Neural progenitor cell (in vitro differentiated cells): ENCODE data around the gene GART. TPM values are rescaled to one million over a fixed set of nuclear protein-coding genes. Genes with fewer than 3 reads are reported as not detected.

Experiments used
- DNase-seq: peaks from one replicate; pipeline ENCODE4 v3.0.0-alpha.2; 2016; ENCODE audit warnings: low spot score
- H2AFZ ChIP-seq: fragments of 200-600 bp; sonication (generic); replicated peaks from 2 replicates; pipeline ENCODE4 v1.6.1; 2016; ENCODE audit warnings: antibody characterized with exemption
- H3F3A ChIP-seq: fragments of 200-600 bp; sonication (generic); 2 replicates; pipeline ENCODE4 v1.6.1; 2016; ENCODE audit warnings: antibody characterized with exemption, low read depth
- H3K27ac ChIP-seq: fragments of 200-600 bp; sonication (generic); 2 replicates; pipeline ENCODE4 v1.5.1; 2016; ENCODE audit warnings: mild to moderate bottlenecking
- H3K27me3 ChIP-seq: fragments of 200-600 bp; sonication (generic); 2 replicates; pipeline ENCODE4 v1.6.1; 2016; ENCODE audit warnings: mild to moderate bottlenecking, moderate library complexity
- H3K36me3 ChIP-seq: fragments of 200-600 bp; sonication (generic); 2 replicates; pipeline ENCODE4 v1.5.1; 2016
- H3K4me1 ChIP-seq: fragments of 200-600 bp; sonication (generic); 2 replicates; pipeline ENCODE4 v1.6.1; 2016; ENCODE audit warnings: mixed run types
- H3K4me2 ChIP-seq: fragments of 200-600 bp; sonication (generic); 2 replicates; pipeline ENCODE4 v1.6.1; 2016
- H3K4me3 ChIP-seq: fragments of 200-600 bp; sonication (generic); 2 replicates; pipeline ENCODE4 v1.5.1; 2016
- H3K79me2 ChIP-seq: fragments of 200-600 bp; sonication (generic); 2 replicates; pipeline ENCODE4 v1.6.1; 2016; ENCODE audit warnings: low read depth
- H3K9ac ChIP-seq: fragments of 200-600 bp; sonication (generic); 2 replicates; pipeline ENCODE4 v1.6.1; 2016
- H3K9me3 ChIP-seq: fragments of 200-600 bp; sonication (generic); 2 replicates; pipeline ENCODE4 v1.5.1; 2016; ENCODE audit warnings: low read depth
- H4K20me1 ChIP-seq: fragments of 200-600 bp; sonication (generic); 2 replicates; pipeline ENCODE4 v1.6.1; 2016; ENCODE audit warnings: low read depth
- H3K27ac Mint-ChIP-seq: 3 replicates; pipeline ENCODE4 v1.8.0; 2021; ENCODE audit warnings: mixed read lengths
- H3K27me3 Mint-ChIP-seq: 2 replicates; pipeline ENCODE4 v1.8.0; 2022; ENCODE audit warnings: low read depth, mild to moderate bottlenecking, inconsistent platforms, moderate library complexity, mixed read lengths; ENCODE audit not compliant: insufficient read depth
- H3K36me3 Mint-ChIP-seq: 3 replicates; pipeline ENCODE4 v1.8.0; 2021; ENCODE audit warnings: mixed read lengths
- H3K4me1 Mint-ChIP-seq: 3 replicates; pipeline ENCODE4 v1.8.0; 2021; ENCODE audit warnings: mixed read lengths
- H3K4me3 Mint-ChIP-seq: 3 replicates; pipeline ENCODE4 v1.8.0; 2021; ENCODE audit warnings: mild to moderate bottlenecking, moderate library complexity, mixed read lengths
- H3K9me3 Mint-ChIP-seq: 3 replicates; pipeline ENCODE4 v1.8.0; 2020; ENCODE audit warnings: mixed read lengths
- EZH2 ChIP-seq: fragments of 200-600 bp; sonication (generic); IDR thresholded peaks from 2 replicates; pipeline ENCODE4 v1.6.1; 2017; ENCODE audit warnings: antibody characterized with exemption, mild to moderate bottlenecking, moderate library complexity
- EZH2phosphoT487 ChIP-seq: fragments of 200-600 bp; sonication (generic); IDR thresholded peaks from 2 replicates; pipeline ENCODE4 v1.6.1; 2017; ENCODE audit warnings: antibody characterized with exemption
- total RNA-seq: library from RNA; depleted of rRNA; stranded (reverse); fragments of >200 nt; gene quantifications from 2 replicates; pipeline ENCODE4 v1.2.3, GENCODE V29; 2015; ENCODE audit warnings: low replicate concordance
- TF ChIP-seq, protein P1 (sequence below): fragments of 200-600 bp; sonication (generic); IDR thresholded peaks from 2 replicates; pipeline ENCODE4 v1.5.1; 2017; ENCODE audit warnings: antibody characterized with exemption, mild to moderate bottlenecking

GART gene
- total RNA-seq, 1 donor from 2014 or later = 129 TPM

DNA sequence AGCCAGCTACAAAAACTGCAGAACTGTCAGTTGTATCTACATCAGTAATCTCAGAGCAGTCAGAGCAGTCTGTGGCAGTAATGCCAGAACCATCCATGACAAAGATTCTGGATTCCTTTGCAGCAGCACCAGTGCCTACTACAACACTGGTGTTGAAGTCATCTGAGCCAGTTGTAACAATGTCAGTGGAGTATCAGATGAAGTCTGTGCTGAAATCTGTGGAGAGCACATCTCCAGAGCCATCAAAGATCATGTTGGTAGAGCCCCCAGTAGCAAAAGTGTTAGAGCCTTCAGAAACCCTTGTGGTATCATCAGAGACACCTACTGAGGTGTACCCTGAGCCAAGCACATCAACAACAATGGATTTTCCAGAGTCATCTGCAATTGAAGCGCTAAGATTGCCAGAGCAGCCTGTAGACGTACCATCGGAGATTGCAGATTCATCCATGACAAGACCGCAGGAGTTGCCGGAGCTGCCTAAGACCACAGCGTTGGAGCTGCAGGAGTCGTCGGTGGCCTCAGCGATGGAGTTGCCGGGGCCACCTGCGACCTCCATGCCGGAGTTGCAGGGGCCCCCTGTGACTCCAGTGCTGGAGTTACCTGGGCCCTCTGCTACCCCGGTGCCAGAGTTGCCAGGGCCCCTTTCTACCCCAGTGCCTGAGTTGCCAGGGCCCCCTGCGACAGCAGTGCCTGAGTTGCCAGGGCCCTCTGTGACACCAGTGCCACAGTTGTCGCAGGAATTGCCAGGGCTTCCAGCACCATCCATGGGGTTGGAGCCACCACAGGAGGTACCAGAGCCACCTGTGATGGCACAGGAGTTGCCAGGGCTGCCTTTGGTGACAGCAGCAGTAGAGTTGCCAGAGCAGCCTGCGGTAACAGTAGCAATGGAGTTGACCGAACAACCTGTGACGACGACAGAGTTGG, 8.2 kb upstream of the GART start:
- Mint-ChIP-seq H3K4me3 (no peak overlapping the region), H3K27ac (no peak overlapping the region), H3K9me3 (peaks cover 2% of the 10 kb centered on the region), H3K36me3 (peaks cover 56% of the 10 kb centered on the region), H3K4me1 (peaks cover 7% of the 10 kb centered on the region), H3K27me3 (peaks cover 2% of the 10 kb centered on the region)
- Histone ChIP-seq H3K79me2 (peaks cover 100% of the 10 kb centered on the region), H2AFZ (no peak overlapping the region), H3K27me3 (no peaks in the 10 kb centered on the region), H3K4me2 (no peak overlapping the region), H3F3A (peaks cover 15% of the 10 kb centered on the region), H3K9ac (no peak overlapping the region), H3K27ac (no peak overlapping the region), H3K9me3 (no peaks in the 10 kb centered on the region), H3K4me3 (no peak overlapping the region), H4K20me1 (peaks cover 93% of the 10 kb centered on the region), H3K4me1 (peaks cover 9% of the 10 kb centered on the region), H3K36me3 (peaks cover 21% of the 10 kb centered on the region)
- DNase-seq = no peak
- TF ChIP-seq EZH2phosphoT487 (no peak), EZH2 (no peak)
- TF ChIP-seq, protein P1, sequence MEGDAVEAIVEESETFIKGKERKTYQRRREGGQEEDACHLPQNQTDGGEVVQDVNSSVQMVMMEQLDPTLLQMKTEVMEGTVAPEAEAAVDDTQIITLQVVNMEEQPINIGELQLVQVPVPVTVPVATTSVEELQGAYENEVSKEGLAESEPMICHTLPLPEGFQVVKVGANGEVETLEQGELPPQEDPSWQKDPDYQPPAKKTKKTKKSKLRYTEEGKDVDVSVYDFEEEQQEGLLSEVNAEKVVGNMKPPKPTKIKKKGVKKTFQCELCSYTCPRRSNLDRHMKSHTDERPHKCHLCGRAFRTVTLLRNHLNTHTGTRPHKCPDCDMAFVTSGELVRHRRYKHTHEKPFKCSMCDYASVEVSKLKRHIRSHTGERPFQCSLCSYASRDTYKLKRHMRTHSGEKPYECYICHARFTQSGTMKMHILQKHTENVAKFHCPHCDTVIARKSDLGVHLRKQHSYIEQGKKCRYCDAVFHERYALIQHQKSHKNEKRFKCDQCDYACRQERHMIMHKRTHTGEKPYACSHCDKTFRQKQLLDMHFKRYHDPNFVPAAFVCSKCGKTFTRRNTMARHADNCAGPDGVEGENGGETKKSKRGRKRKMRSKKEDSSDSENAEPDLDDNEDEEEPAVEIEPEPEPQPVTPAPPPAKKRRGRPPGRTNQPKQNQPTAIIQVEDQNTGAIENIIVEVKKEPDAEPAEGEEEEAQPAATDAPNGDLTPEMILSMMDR = no peak

DNA sequence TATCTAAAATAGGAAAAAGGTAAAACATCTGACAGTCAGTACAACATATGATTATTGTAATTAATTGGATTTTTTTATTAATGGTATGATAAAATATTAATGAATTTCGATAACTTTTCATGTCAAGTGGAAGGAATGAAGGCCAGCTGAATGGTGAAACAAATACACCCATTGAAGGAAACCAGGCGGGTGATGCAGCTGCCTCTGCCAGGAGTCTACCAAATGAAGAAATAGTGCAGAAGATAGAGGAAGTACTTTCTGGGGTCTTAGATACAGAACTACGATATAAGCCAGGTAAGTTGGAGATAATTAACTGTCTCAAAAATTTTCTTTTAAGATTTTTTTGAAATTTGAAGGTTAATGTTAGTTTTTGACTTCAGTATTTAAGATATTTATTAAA, 4.2 kb upstream of the GART start:
- Mint-ChIP-seq H3K4me3 (peak overlapping the region; percentile 48), H3K9me3 (no peaks in the 10 kb centered on the region), H3K36me3 (peaks cover 30% of the 10 kb centered on the region), H3K27ac (no peak overlapping the region), H3K4me1 (peaks cover 25% of the 10 kb centered on the region), H3K27me3 (peaks cover 7% of the 10 kb centered on the region)
- H3K27ac ChIP-seq = no peak overlapping the region
- H3K27me3 ChIP-seq = no peaks in the 10 kb centered on the region
- no peak overlapping the region for H2AFZ ChIP-seq
- H3K79me2 ChIP-seq = peaks cover 91% of the 10 kb centered on the region
- DNase-seq = no peak
- peaks cover 19% of the 10 kb centered on the region for H3K4me1 ChIP-seq
- no peaks in the 10 kb centered on the region for H3K9me3 ChIP-seq
- TF ChIP-seq EZH2phosphoT487 (no peak), EZH2 (no peak)
- TF ChIP-seq, protein P1 = no peak
- H3K36me3 ChIP-seq = peaks cover 12% of the 10 kb centered on the region
- peaks cover 76% of the 10 kb centered on the region for H4K20me1 ChIP-seq
- peaks cover 40% of the 10 kb centered on the region for H3F3A ChIP-seq
- H3K4me3 ChIP-seq = no peak overlapping the region
- H3K9ac ChIP-seq = no peak overlapping the region
- H3K4me2 ChIP-seq = peak overlapping the region; percentile 92

DNA sequence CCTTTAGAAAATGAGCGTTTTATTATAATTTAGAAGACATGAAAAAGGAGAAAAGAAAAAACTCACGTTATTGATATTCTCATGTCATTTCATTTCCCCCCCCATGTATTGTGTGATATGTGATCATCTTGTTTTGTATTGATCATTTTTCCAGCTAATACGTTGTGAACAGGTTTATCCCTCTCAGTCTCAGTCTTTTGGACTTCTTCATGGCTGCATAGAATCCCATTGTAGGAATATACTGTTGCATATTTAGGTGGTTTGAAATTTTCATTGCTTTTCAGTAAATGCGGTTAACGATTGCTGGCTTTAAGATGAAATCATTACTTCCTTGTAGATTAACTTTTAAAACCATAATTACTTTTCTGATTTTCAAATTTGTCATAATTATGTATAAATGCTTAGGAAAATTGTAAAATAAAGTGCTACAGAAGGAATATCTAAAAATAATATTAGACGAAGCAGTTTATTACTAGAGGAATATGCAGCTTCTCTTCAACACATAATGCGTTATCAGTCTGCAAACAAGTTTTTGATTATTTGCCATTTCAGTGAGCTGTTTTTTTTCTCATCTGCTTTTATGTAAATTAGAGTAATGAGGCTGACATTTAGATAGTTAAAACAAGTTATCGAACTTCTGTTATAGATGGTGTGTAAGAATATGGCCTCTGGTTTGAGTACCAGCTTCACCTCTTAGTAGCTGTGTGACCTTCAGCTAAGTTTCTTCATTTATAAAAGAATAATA, 2.7 kb upstream of the GART start:
- Histone ChIP-seq H4K20me1 (peaks cover 61% of the 10 kb centered on the region), H3K9me3 (no peaks in the 10 kb centered on the region), H3K9ac (peak overlapping the region; percentile 95), H3K4me1 (peaks cover 26% of the 10 kb centered on the region), H3K36me3 (peaks cover 12% of the 10 kb centered on the region), H3K4me3 (peak overlapping the region; percentile 96), H3K79me2 (peaks cover 91% of the 10 kb centered on the region), H3K4me2 (peak overlapping the region; percentile 92), H3F3A (peaks cover 40% of the 10 kb centered on the region), H3K27ac (no peak overlapping the region), H3K27me3 (no peaks in the 10 kb centered on the region), H2AFZ (no peak overlapping the region)
- Mint-ChIP-seq H3K27ac (no peak overlapping the region), H3K9me3 (no peaks in the 10 kb centered on the region), H3K4me3 (peak overlapping the region; percentile 100), H3K4me1 (peaks cover 32% of the 10 kb centered on the region), H3K36me3 (peaks cover 22% of the 10 kb centered on the region), H3K27me3 (peaks cover 7% of the 10 kb centered on the region)
- no peak for DNase-seq
- no peak for TF ChIP-seq EZH2
- TF ChIP-seq EZH2phosphoT487 = no peak
- TF ChIP-seq, protein P1 = no peak
